Mammary epithelial cell (primary cell): ENCODE data around the gene GRB10.
A peak's percentile ranks its signal among the peaks of the same experiment; 100 is the strongest.

Experiments used
- CTCF ChIP-seq, 2 donors: IDR thresholded peaks in 1 of 2; conservative IDR thresholded peaks in 1 of 2; 2 replicates each; pipeline ENCODE4 v1.5.1; 2011 to 2012; ENCODE audit warnings: inconsistent platforms in 2 of 2, low read length in 2 of 2, mild to moderate bottlenecking in 2 of 2, control low read depth in 1 of 2, low read depth in 1 of 2; ENCODE audit not compliant: insufficient read depth in 1 of 2; ENCODE audit errors: extremely low read depth in 1 of 2
- EZH2 ChIP-seq: IDR thresholded peaks from 2 replicates; pipeline ENCODE4 v1.6.1; 2012; ENCODE audit warnings: low read length, inconsistent platforms, borderline replicate concordance

DNA sequence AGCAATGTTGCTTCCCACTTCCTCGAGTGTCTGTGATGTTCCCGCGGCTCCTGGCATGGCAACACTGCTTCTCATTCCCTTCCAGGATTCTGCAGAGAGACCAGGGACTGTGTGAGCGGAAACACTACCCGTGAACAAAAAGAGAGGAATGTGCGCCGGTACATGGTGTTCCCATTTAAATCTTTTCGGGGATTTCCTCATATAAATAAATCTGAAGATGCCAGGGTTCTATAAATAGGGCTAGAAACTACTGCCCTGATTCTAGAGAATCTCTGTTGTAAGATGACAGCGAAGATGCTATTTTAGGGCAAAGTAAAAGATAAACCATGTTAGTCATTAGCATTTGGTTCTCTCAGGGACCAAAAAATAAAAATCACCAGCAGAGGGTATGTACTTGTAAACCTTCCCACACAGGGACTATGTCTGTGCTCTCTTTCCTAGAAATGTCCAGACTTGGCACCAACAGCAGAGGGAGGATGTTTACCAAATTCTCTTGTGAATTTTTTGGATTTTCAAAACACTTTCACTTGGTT is 125.3 kb downstream of the GRB10 start:
- TF ChIP-seq EZH2 (no peak), CTCF (conservative IDR thresholded peaks at IDR 0.05 in 1 of 2, IDR thresholded peaks at IDR 0.05 in 1 of 2; ENCODE audit: extremely low read depth in 1 of 2, insufficient read depth in 1 of 2, low read depth in 1 of 2, low read length in 2 of 2) (peak in 1 of 2 donors; percentile 2)
